Natural killer cell (primary cell): Measurements from ENCODE around the gene MORN2. TPM values are rescaled to one million over a fixed set of nuclear protein-coding genes. Genes with fewer than 3 reads are reported as not detected.

ENCODE experiments used
- ATAC-seq, 3 donors: fragments of 150-1000 bp in 2 of 3; fragments of 200-7000 bp in 1 of 3; cut with Tn5 transposase; 1 replicate in 1 of 3; 2 replicates in 2 of 3; pipeline ENCODE4 v1.10.0; 2021; ENCODE audit warnings: mild to moderate bottlenecking in 2 of 3, moderate library complexity in 2 of 3
- DNase-seq, 2 donors: peaks; one replicate each; pipeline versions ENCODE4 v3.0.0 to v3.0.0-alpha.2; 2013 to 2021; ENCODE audit warnings: mixed read lengths in 1 of 2
- H3K27ac ChIP-seq: one replicate; pipeline ENCODE4 v1.5.1; 2013; ENCODE audit warnings: mild to moderate bottlenecking, low read length
- H3K27me3 ChIP-seq: one replicate; pipeline ENCODE4 v1.6.1; 2013; ENCODE audit warnings: low read length; ENCODE audit not compliant: control insufficient read depth, insufficient read depth
- H3K36me3 ChIP-seq: one replicate; pipeline ENCODE4 v1.6.1; 2013; ENCODE audit warnings: low read length; ENCODE audit not compliant: control insufficient read depth, insufficient read depth
- H3K4me1 ChIP-seq: one replicate; pipeline ENCODE4 v1.6.1; 2013; ENCODE audit warnings: low read length; ENCODE audit not compliant: control insufficient read depth, insufficient read depth
- H3K4me3 ChIP-seq: one replicate; pipeline ENCODE4 v1.5.1; 2013; ENCODE audit warnings: low read length
- H3K9me3 ChIP-seq: one replicate; pipeline ENCODE4 v1.6.1; 2013; ENCODE audit warnings: low read length; ENCODE audit not compliant: control insufficient read depth, insufficient read depth
- H3K27ac Mint-ChIP-seq, 2 donors: one replicate each; pipeline ENCODE4 v1.8.0; 2022; ENCODE audit warnings: mild to moderate bottlenecking in 2 of 2, mixed read lengths in 2 of 2, moderate library complexity in 1 of 2
- H3K27me3 Mint-ChIP-seq, 2 donors: one replicate each; pipeline ENCODE4 v1.8.0; 2022; ENCODE audit warnings: low read depth in 2 of 2, mixed read lengths in 2 of 2
- H3K36me3 Mint-ChIP-seq: one replicate; pipeline ENCODE4 v1.8.0; 2022; ENCODE audit warnings: mixed read lengths
- H3K4me1 Mint-ChIP-seq, 2 donors: one replicate each; pipeline ENCODE4 v1.8.0; 2022; ENCODE audit warnings: mixed read lengths in 2 of 2
- H3K4me3 Mint-ChIP-seq: one replicate; pipeline ENCODE4 v1.8.0; 2022; ENCODE audit warnings: mild to moderate bottlenecking, moderate library complexity, mixed read lengths
- H3K9me3 Mint-ChIP-seq, 2 donors: one replicate each; pipeline ENCODE4 v1.8.0; 2022; ENCODE audit warnings: mixed read lengths in 2 of 2
- WGBS: methylation state at CpG from one replicate; pipeline ENCODE4 v1.1.7; 2013; ENCODE audit warnings: missing lambda C conversion rate; ENCODE audit not compliant: insufficient coverage; 5-methylcytosine and 5-hydroxymethylcytosine counted together
- intact Hi-C: fragments of 100-400 bp; cut with micrococcal nuclease; formaldehyde crosslinking; loops from one replicate; pipeline ENCODE4 v1.14.2; 2022
- total RNA-seq, 4 donors: library from RNA; stranded (reverse); fragments of 120-200 nt in 1 of 4; gene quantifications; one replicate each; pipeline versions ENCODE4 v1.2.3 to v1.2.4, GENCODE V29; 2013 to 2022
- TF ChIP-seq, protein P1 (sequence below): fragments of 200-600 bp; IDR thresholded peaks from one replicate; pipeline ENCODE4 v1.8.0; 2022; ENCODE audit warnings: antibody characterized with exemption

The MORN2 gene
- total RNA-seq, 3 donors from 2014 or later (not counting 1 experiment from before 2014, with no cell fraction given): 1.4 to 2.3 (median 1.7) TPM

DNA sequence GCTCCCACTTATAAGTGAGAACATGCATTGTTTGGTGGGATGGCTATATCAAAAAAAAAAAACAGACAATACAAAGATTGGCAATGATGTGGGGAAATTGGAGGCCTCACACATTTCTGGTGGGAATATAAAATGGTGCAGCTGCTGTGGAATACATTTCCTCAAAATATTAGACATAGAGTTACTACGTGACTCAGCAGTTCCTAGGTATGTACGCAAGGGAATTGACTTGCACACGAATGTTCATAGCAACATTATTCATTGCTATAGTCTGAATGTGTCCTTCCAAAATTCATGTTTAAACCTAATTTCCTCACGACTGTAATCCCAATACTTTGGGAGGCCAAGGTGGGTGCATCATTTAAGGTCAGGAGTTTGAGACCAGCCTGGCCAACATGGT, 11.6 kb downstream of the MORN2 start:
- intact Hi-C loops: no loop called here

DNA sequence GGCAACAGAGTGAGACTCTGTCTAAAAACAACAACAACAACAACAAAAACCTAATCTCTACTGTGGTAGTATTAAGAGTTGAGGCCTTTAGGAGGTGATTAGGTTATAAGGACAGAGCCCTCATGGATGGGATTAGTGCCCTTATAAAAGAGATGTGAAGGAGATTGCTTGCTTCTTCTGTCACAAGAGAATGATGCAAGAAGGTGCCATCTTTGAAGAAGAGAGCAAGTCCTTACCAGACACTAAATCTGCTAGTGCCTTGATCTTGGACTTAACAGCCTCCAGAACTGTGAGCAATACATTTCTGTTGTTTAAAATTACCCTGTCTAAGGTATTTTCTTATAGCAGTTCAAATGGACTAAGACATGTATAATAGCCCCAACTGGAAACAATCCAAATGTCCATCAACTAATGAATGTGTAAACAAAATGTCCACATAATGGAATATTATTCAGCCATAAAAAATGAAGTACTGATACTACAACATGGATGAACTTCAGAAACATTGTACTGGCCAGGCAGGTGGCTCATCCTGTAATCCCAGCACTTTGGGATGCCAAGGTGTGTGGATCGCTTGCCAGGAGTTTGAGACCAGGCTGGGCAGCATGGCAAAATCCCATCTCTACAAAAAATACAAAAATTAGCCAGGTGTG, 12.3 kb downstream of the MORN2 start:
- 100% methylated on average over 1 of the region's 1 CpG for WGBS
- TF ChIP-seq, protein P1, sequence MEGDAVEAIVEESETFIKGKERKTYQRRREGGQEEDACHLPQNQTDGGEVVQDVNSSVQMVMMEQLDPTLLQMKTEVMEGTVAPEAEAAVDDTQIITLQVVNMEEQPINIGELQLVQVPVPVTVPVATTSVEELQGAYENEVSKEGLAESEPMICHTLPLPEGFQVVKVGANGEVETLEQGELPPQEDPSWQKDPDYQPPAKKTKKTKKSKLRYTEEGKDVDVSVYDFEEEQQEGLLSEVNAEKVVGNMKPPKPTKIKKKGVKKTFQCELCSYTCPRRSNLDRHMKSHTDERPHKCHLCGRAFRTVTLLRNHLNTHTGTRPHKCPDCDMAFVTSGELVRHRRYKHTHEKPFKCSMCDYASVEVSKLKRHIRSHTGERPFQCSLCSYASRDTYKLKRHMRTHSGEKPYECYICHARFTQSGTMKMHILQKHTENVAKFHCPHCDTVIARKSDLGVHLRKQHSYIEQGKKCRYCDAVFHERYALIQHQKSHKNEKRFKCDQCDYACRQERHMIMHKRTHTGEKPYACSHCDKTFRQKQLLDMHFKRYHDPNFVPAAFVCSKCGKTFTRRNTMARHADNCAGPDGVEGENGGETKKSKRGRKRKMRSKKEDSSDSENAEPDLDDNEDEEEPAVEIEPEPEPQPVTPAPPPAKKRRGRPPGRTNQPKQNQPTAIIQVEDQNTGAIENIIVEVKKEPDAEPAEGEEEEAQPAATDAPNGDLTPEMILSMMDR: no peak
- H3K27me3 ChIP-seq: no peaks in the 10 kb centered on the region
- H3K27ac ChIP-seq: no peak overlapping the region
- H3K9me3 Mint-ChIP-seq: no peaks in the 10 kb centered on the region
- no peaks in the 10 kb centered on the region for H3K9me3 ChIP-seq
- no peak overlapping the region for H3K4me3 Mint-ChIP-seq
- no peaks in the 10 kb centered on the region for H3K36me3 ChIP-seq
- peaks cover 0 to 6% of the 10 kb centered on the region in 2 donors for H3K27me3 Mint-ChIP-seq
- H3K4me3 ChIP-seq: no peak overlapping the region
- DNase-seq (no peak), ATAC-seq (no peak)
- H3K27ac Mint-ChIP-seq: no peak overlapping the region
- H3K4me1 Mint-ChIP-seq: no peaks in the 10 kb centered on the region
- no peaks in the 10 kb centered on the region for H3K4me1 ChIP-seq
- H3K36me3 Mint-ChIP-seq: no peaks in the 10 kb centered on the region
- intact Hi-C loops: no loop called here

More for the DNA sequence above, 11.6 kb downstream of the MORN2 start:
- Histone ChIP-seq H3K4me1 (no peaks in the 10 kb centered on the region), H3K4me3 (no peak overlapping the region), H3K9me3 (no peaks in the 10 kb centered on the region), H3K27me3 (no peaks in the 10 kb centered on the region), H3K27ac (no peak overlapping the region), H3K36me3 (no peaks in the 10 kb centered on the region)
- TF ChIP-seq, protein P1: no peak
- Mint-ChIP-seq H3K36me3 (no peaks in the 10 kb centered on the region), H3K9me3 (no peaks in the 10 kb centered on the region), H3K4me1 (no peaks in the 10 kb centered on the region), H3K27me3 (peaks cover 0 to 6% of the 10 kb centered on the region in 2 donors), H3K27ac (no peak overlapping the region), H3K4me3 (no peak overlapping the region)
- ATAC-seq (no peak), DNase-seq (no peak)
- WGBS: 78% methylated on average over 4 of the region's 4 CpGs

DNA sequence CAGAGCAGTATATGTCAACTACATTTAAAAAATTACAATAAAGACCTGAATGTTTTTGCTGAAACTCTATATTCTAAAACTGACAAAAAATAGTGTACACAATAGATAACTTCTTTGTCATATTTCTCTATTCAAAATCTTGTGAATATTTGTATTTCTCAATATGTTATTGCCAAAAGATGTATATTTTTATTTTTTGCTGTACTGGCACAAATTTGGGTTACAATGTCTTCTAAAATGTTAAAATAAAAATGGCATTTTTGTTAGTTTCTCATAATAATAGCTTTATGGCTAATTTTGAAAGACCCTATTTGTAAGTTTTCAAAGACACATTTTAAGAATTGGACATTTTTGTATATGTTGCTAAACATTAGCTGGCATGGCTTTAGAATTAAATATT, 13.3 kb downstream of the MORN2 start:
- Mint-ChIP-seq H3K27me3 (peaks cover 0 to 6% of the 10 kb centered on the region in 2 donors), H3K36me3 (no peaks in the 10 kb centered on the region), H3K4me3 (no peak overlapping the region), H3K4me1 (no peaks in the 10 kb centered on the region), H3K27ac (no peak overlapping the region), H3K9me3 (no peaks in the 10 kb centered on the region)
- Histone ChIP-seq H3K36me3 (no peaks in the 10 kb centered on the region), H3K4me1 (no peaks in the 10 kb centered on the region), H3K27me3 (no peaks in the 10 kb centered on the region), H3K9me3 (no peaks in the 10 kb centered on the region), H3K27ac (no peak overlapping the region), H3K4me3 (no peak overlapping the region)
- ATAC-seq (no peak), DNase-seq (no peak)
- TF ChIP-seq, protein P1: no peak
- intact Hi-C loops: no loop called here

DNA sequence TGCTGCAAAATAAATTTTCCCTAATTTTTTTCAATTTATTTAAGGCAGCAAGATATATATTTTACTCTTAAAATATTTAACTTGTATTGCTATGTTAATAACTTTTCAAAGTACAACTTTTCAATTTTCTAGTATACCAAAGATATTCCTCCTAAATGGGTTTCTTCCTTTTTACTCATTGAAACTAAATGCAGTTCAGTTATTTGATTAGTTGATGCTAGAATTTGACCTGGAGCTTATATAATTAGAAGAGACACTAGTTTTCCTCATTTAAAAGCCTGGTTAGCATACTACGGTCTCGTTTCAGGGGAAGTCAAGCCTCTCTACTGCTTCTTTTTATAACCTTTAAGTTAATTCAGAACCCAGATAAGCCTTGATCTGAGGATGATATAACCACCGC, 13.8 kb downstream of the MORN2 start, which contains the start of gene ARHGEF33:
Gene ARHGEF33, plus strand, starts transcription at position 301 of the 400 bp plus-strand sequence. CDS start 29,573 bp downstream, outside the sequence.
- TF ChIP-seq, protein P1: no peak
- no peak within 1 kb of the TSS for H3K4me3 Mint-ChIP-seq
- H3K27ac Mint-ChIP-seq: no peak within 1 kb of the TSS
- H3K27me3 ChIP-seq: no peaks in the 10 kb centered on the region
- H3K9me3 ChIP-seq: no peaks in the 10 kb centered on the region
- 85% methylated on average over 3 of the region's 3 CpGs for WGBS
- H3K27me3 Mint-ChIP-seq: peaks cover 0 to 6% of the 10 kb centered on the region in 2 donors
- H3K27ac ChIP-seq: no peak within 1 kb of the TSS
- H3K9me3 Mint-ChIP-seq: no peaks in the 10 kb centered on the region
- no peaks in the 10 kb centered on the region for H3K4me1 ChIP-seq
- no peaks in the 10 kb centered on the region for H3K36me3 Mint-ChIP-seq
- ATAC-seq (no peak), DNase-seq (no peak)
- H3K4me1 Mint-ChIP-seq: no peaks in the 10 kb centered on the region
- no peak within 1 kb of the TSS for H3K4me3 ChIP-seq
- intact Hi-C loops: no loop called here
- H3K36me3 ChIP-seq: no peaks in the 10 kb centered on the region
